ENCODE results near the gene PCDHGA1.

Gene PCDHGA1

GRCh38 chr5:141560725-141561483 lies 230.6 kb downstream of the PCDHGA1 start:
- H3K9ac ChIP-seq: no peak overlapping the region
- no peak overlapping the region for H2AFZ ChIP-seq (ENCODE audit: low read depth)
- H3K4me1 ChIP-seq (ENCODE audit: low read depth, poor library complexity, severe bottlenecking): peaks cover 12% of the 10 kb centered on the region
- no peaks in the 10 kb centered on the region for H3K27me3 ChIP-seq (ENCODE audit: insufficient read depth, low read depth)
- TF ChIP-seq CTCF (conservative IDR thresholded peaks at IDR 0.05; ENCODE audit: low read depth, low read length): no peak
- H4K20me1 ChIP-seq (ENCODE audit: insufficient read depth): no peaks in the 10 kb centered on the region
- H3K79me2 ChIP-seq (ENCODE audit: insufficient read depth, low read depth): no peaks in the 10 kb centered on the region
- H3K4me2 ChIP-seq: no peak overlapping the region
- no peak overlapping the region for H3K27ac ChIP-seq
- no peak overlapping the region for H3K4me3 ChIP-seq (IDR thresholded peaks at IDR 0.05; ENCODE audit: insufficient read depth, low read depth, low read length)
- H3K36me3 ChIP-seq (ENCODE audit: insufficient read depth): no peaks in the 10 kb centered on the region

Data from KMS-11 (cell line).